Stimulated activated CD4-positive, alpha-beta T cell treated with anti-CD3 and anti-CD28 coated beads, Interleukin-15, amount 100 ng/mL, for 24 hours (primary cell): ENCODE results near the gene ZMYND8.
"Not testable (repeated sequence)": the region's sequence is repeated elsewhere in the genome, so short reads cannot be mapped to it uniquely, and the experiment has no call there.

Experiments
- DNase-seq: peaks from one replicate; pipeline ENCODE4 v3.0.0-alpha.2; 2020

Gene ZMYND8

DNA sequence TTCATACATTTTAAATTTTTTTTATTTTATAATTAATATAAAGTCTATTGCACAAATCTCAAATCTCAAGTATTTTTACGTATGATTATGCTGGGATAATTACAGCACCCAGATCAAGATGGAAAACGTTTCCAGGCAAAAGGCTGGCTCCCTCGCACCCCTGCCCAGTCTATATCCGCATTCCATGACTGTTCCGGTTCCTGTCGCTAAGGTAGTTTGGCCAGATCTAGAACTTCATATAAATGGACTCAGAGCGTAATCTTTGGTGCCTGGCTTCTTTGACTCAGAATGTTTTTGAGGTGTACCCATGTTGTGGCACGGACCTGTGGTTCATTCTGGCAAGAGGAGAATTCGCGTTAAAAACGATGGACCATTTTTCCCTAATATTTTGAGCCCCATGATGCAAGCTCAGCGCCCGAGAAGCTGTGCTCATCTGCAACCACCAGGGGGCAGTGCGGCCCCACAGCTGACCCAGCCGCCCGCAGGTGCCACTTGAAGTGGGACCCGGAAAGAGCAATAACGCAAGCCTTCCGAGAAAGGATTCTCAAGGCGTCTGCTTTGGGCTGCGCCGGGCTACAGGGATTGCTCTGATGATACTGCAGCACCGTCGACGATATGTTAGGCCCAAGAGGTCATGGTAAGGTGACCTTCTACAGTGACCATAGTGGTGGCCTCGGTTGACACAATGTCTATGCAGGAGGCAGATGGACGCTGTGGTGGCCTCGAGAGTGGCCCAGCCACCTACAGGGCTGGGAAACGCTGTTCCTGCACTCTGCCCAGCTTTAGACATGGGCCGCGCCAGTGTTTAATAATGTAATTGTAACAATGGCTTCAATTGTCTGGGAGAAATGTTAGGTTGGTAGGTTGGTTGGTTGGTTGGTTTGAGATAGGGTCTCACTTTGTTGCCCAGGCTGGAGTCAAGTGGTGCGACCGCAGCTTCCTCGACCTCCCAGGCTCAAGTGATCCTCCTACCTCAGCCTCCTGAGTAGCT lies 160.1 kb downstream of the ZMYND8 start:
- DNase-seq: peak; percentile 87

GRCh38 chr20:47195573-47195972 lies 160.9 kb downstream of the ZMYND8 start:
- no peak for DNase-seq

DNA sequence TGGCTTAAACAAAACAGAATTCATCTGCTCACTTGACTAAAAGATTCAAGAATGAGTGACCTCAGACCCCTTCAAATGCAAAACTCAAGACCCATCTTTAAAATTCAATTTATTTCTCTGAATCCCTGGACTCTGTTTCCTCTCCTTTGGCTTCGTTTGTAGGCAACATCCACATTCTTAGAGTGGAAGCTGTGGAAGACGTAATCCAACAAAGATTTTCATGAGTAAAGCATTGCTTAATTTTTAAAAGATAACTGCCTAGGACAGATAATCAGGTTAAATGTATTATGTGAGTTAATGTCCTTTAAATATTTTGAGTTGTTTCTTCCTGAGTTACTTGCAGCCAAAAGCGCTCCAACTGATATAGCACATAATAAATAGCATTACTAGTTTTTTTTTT lies 164.5 kb downstream of the ZMYND8 start:
- no peak for DNase-seq

GRCh38 chr20:47191074-47191673 lies 165.3 kb downstream of the ZMYND8 start:
- DNase-seq: no peak

DNA sequence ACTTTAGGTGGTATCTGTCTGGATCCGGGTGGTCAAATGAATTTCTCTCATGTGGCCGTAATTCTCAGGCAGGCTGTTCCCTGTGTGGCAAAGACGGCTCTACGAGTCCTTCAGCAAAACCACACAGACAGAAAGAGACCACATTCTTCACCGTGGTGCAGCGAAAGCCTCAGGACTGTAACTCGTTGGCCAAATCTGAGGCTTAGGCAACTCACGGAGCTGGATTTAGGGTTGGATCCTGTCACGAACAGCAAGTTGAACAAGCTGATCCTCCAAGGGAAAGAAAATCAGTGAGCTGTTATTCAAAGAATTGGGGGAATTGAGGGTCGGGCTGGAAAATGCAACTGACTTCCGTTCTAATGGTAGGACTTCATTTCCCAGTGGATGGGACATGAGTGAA lies 167.4 kb downstream of the ZMYND8 start:
- DNase-seq: no peak

GRCh38 chr20:47188540-47188939 lies 168.0 kb downstream of the ZMYND8 start:
- DNase-seq: no peak

DNA sequence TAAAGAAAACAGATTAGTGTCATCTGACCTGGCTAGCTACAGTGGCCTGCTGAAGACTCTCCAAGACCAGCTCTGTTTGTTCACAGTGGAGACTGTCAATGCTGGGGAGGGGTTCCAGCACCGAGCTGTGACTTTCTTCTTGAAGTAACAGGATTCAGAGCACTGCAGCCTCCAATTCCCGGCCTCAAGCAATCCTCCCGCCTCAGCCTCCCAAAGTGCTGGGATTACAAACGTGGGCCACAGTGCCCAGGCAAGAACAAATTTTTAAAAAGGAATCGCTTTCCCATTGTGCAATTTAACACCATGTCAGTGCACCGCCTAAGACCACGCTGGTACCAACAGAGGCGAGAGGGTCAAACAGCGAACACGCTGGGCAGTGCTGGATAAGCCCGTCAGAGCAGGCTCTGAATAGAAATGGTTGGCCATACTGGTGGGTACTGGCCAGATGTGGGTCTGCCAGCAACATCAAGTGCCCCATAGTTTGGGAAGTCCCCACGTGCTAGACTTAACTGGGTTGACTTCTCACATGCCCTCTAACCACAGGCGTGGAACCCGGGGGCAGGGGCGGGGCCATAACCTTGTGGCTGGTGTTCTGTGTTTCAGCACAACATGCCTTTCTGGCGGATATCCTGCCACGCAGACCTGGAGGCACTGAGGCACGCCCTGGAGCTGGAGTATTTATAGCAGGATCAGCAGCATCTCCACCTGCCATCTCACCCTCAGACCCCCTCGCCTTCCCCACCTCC lies 168.9 kb downstream of the ZMYND8 start:
- no peak for DNase-seq

- DNase-seq: no peak
Measured at GRCh38 chr20:47183367-47183766, 173.1 kb downstream of the ZMYND8 start.

DNA sequence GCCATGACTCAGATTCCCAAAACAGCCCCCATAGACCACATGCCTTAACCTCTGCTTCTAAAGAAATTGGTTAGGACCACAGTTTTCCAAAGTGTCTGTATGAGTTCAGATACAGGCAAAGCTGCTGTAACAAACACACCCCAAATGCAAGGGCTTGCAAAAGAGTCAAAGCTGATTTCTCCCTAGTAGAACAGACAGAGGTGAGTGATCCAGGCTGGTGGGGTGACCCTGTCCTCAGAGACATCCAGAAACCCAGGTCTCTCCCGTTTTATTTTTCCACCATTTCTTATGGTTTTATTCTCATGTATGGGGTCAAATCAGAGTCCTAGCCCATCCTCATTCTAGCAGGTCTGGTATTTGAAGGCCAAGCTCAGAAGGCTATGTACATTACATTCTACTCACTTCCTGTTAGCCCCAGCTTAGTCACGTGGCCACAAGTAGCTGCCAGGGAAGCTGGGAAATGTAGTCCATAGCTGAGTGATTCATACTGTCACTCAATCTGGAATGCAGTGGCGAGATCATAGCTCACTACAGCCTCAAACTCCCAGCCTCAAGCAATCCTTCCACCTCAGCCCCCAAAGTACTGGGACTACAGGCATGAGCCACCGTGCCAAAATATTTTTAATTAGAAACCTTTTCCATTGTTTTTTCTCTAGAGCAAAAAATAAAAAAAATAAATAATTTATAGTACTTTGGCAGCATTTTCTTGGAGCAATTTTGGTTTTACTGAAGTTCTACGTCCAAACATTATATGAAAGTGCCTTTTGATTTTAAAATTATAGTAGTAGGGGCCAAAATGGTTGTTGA lies 175.2 kb downstream of the ZMYND8 start:
- DNase-seq: peak; percentile 37

- DNase-seq: no peak
Measured at GRCh38 chr20:47179267-47179666, 177.2 kb downstream of the ZMYND8 start.

- no peak for DNase-seq
Measured at GRCh38 chr20:47178851-47179250, 177.6 kb downstream of the ZMYND8 start.

DNA sequence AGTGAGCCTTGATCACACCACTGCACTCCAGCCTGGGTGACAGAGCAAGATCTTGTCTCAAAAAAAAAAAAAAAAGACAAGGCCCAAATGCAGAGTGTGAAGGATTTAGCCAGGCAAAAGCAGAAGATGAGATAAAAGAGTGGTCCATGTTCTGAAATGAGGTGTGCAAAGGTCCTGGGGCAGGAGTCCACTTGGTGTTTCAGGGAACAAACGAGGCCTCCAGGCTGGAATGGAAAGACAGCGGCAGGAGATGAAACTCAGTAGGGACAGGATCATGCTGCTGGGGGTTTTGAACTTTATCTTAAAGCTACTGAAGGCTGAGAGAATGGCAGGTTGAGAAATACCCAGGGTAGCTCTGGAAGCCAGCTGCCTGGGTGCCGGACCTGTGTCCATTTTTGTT lies 178.2 kb downstream of the ZMYND8 start:
- DNase-seq: no peak

DNA sequence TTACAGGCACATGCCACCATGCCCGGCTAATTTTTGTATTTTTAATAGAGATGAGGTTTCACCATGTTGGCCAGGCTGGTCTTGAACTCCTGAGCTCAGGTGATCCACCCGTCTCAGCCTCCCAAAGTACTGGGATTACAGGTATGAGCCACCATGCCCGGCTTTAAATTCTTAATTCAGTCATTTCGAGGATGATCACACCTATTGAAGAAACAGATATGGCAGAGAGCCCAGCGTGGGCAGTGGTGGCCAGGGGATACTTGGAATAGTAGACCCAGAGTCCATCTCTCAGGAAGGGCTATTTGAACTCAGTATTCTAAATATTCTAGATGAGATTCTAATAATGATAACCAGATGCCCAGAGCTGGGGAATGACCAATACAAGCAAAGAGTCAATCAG lies 180.3 kb downstream of the ZMYND8 start:
- DNase-seq: not testable (repeated sequence)

DNA sequence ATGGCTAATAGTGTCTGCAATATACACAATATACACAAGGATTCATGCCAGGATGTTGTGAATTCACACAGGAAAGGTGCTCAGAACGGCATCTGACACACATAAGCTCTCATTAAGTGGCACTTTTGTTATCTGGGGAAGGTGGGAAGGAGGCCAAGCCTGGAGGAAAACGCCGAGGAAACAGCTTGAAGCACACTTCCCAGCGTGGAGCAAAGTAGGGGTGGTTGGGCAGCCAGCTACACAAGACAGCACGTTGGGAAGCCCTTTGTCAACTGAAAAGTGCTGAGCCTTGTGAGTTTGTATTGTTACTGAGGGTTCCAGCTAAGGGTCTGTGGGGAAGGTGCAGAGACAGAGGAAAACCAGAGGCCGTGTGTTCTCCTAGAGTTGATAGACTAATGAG lies 181.0 kb downstream of the ZMYND8 start:
- DNase-seq: no peak

DNA sequence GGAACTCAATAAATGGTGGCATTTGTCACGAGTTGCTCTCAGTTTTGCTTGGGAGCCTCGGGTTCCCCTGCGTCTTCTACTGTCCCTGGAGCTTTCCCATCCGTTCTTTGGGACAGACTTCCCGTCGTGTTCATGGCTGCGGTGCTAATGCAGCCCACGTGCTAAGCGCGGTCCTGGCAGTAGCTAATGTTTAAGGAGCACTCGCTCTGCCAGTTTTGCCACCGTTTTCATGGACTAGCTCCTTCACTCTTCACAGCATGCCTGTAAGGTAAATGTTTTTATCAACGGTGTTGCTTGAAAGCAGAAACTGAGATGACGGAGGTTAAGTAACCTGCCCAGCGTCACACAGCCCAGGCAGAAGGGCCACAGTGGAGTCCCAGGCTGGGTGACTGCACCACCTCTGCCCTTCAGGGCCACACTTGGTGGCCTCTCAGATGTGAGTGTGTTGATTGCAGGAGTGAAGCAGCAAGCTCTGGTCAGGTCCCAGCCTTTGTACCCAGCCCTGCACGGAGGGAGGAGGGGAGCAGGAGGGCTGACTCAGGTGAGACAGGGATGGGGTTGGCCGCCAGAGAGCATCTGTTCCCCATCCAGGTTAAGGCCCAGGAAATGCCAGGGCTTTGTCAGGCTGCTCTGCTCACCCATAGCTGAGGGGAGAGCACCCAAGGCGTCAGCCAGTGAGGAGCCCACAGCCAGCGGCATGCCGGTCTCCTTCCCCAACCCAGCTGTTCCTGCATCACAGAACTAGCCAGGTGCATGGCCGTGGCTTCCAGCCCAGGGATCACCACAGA lies 181.8 kb downstream of the ZMYND8 start:
- no peak for DNase-seq

DNA sequence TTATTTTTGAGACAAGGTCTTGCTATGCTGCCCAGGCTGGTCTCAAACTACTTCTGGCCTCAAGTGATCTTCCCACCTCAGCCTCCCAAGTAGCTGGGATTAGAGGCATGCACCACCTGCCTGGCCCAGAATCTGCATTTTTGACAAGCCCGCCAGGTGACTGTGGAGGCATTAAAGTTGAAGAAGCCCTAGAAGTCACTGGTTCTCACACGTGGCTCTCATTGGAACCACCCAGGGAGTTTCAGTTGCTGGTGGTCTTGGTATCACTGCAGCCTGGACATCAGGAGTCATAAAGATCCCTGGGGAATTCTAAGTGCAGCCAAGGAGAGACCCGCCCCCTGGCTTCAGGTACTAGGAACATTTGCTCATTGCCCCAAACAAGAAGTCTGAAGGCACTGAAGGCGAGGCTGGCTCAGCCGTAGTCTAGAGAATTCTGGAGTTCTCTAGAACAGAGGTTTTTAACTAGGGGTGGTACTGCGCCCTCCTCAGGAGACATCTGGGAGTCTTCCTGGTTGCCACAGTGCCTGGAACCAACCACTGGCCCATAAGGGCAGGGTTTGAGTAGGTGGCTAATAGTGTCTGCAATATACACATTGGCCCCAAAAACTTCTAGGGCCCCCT lies 182.8 kb downstream of the ZMYND8 start:
- DNase-seq: no peak

GRCh38 chr20:47172579-47172978 lies 183.9 kb downstream of the ZMYND8 start:
- DNase-seq: no peak

- no peak for DNase-seq
Measured at GRCh38 chr20:47167846-47168245, 188.7 kb downstream of the ZMYND8 start.

DNA sequence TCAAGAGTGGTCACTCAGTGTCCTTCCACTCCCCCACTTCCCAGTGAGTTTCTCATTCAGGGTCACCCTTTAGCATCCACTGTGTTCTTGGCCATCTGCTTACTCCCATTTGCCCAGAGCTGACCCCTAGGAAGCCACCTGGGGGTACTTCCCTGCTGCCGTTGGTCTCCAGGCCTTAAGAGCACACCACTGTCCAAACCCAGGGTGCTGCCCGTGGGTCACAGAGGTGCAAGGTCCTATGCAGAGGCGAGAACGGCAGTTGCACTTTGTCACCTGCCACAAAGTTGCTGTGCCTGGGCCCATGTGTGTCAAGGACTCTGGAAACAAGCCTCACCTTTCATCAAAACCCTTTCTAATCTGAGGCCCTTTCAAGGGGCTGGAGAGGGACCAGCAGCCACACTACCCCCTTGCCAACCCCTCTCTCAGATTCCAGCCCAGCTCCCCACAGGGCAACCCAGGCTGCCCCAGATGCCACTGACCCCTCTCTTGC lies 191.1 kb downstream of the ZMYND8 start:
- no peak for DNase-seq

DNA sequence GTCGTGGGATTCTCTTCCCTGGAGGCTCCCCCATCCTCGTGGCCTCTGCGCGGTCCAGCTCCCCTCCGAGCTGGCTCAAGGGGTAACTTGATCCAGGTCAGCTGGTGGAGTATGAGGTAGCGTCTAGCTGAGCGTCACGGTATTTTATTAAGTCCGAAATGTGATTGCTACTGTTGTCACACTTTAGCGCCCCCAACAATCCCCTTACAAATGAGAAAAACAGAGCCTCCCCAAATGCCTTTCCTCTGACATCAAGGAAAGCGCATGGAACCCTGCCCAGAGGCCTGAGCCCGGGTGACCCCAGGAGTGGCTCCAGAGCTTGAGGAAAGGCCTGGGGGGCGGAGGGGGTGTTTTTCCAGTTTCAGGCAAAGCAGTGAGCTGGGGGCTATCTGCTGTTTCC lies 192.4 kb downstream of the ZMYND8 start:
- no peak for DNase-seq

GRCh38 chr20:47161411-47161810 lies 195.1 kb downstream of the ZMYND8 start:
- no peak for DNase-seq
